HG02981 (cell line): ENCODE results near the gene SLC5A10.

Source experiments
- ATAC-seq: cut with Tn5 transposase; IDR thresholded peaks from one replicate; pipeline ENCODE4 v1.9.1; 2021; ENCODE audit warnings: mild to moderate bottlenecking, moderate library complexity; ENCODE audit not compliant: unreplicated experiment

SLC5A10 gene

DNA sequence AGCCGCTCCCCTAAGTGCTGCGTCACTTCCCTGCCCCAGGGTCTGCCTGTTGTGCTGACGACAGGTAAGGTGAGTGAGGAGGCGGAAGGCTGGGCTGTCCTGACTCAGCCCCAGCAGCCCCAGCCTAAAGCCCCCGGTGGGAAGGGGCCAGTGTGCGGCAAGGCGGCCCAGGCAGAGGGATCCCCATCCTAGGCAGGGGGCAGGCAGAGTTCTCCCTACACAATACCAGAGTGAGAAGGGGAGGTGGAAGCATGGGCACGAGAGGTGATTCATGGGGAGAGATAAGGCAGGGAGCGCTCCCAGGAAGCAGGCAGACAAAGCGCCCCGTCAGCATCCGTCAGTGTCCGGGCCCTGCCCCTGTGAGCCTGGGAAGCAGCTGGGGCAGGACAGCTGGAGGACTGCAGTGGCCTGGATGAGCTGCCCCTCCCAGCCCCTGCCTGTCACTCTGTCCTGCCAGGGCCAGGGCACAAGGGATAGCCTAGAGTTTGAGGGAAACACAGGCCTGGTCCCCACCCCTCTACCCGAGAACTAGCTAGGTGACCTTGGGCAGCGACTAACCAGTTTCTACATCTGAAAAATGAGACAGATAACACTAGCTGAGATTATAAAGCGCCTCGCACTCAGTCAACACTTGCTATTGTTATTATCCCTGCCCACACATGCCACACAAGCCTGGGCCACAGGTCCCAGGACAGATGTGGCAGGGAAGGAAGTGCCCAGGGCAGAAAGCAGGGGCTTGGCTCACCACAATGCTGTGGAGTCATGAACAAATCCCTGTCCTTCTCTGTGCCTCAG, 48.8 kb downstream of the SLC5A10 start:
- ATAC-seq, result no peak

DNA sequence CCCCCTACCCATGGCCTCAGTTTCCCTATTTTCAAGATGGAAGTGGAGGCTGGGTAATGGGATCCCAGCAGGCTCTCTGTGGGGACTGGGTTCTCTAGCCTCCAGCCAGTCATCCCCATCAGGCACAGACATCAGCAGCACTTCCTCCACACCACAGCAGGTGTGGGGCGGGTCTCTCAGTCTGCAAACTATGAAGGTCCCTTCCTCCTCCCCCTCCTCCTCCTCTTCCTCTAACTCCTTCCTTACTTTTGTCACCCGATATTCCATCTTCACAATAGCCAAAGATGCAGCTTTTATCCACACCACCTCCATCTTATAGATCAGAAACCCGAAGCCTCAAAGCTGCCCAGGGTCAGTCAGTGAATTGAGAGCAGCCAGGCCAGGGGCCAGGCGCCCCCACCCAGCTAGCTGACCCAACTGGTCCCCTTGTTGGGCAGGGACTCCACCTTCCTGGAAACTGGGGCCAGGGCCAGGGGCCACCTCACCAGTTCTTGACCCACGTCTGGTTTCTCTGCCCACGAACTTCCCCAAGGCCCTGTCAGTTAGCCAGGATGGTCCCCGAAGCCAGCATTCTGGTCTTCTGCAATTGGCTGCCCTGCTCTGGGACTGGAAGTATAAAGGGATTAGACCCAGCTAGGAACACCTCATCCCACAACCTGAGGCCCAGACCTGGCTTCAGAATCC, 50.1 kb downstream of the SLC5A10 start:
- ATAC-seq, result no peak

DNA sequence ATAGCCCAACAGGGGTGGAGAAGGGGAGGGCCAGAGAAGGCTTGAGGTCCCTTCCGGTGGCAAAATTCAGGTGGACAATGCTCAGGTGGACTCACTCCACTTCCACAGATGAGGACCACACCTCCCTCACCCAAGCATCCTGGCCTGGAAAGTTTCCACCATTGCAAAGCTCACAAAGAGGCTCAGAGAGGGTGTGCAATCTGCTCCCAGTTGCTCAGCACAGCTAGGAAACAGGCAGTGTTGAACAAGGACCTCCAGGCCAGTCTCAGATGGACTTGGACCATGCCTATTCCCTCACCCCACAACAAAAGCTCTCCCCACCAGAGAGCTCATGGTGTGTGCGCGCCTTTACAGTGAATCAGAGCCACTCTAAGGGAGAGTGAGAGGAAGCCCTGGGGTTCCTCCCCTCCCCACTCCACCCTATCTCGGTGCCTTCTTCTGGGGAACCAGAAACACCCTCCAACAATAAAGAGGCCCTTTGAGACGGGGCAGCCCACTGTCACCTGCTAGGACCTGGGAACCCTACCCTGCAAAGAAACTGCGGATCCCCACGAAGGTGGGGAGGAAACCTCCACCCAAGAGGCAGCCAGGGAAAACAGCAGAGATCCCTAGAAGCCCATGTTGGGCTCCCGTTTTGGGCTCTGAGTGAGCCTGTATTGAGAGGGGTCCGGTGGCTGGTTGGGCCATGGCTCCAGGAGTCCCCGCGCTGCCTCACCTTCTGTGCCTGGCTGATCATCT, 51.0 kb downstream of the SLC5A10 start:
- ATAC-seq, result no peak

DNA sequence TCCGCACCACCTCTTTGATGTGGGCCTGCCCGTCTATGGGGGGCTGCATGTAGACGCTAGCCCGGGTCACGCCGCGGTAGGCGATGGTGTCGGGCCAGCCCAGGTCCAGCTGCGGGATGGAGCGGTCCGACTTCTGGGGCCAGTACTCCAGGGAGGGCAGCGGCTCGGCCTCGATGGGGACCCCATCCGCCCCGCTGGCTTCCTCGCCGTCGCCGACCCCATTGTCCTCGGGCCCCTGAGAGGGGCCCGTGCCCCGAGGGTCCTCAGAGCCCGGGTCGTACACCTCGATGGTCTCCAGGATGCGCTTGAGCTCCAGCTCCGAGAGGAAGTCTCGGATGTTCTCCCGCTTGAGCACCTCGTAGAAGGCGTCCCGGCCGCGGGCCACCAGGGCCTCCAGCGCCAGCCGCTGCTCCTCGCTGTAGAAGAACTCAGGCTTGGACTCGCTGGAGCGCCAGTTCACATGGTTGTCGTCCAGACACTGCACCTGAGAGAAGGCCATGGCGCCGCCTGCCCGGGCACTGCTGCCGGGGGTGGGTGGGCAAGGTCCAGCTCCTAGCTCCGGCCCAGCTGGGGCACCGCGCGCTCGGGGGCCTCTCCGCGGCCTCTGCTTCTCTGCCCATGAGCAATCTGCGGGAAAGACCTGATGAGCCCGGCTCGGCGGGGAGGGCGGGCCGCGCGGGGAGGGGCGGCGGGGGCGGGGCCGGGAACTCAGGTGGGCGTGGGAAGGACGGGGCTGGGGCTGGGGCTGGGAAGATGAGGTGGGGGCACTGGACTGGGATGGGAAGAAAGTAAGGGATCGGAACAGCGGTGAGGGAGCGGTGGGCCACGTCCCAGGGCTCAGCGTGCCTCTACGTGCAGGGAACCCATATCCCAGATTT, 51.8 kb downstream of the SLC5A10 start:
- no peak for ATAC-seq

DNA sequence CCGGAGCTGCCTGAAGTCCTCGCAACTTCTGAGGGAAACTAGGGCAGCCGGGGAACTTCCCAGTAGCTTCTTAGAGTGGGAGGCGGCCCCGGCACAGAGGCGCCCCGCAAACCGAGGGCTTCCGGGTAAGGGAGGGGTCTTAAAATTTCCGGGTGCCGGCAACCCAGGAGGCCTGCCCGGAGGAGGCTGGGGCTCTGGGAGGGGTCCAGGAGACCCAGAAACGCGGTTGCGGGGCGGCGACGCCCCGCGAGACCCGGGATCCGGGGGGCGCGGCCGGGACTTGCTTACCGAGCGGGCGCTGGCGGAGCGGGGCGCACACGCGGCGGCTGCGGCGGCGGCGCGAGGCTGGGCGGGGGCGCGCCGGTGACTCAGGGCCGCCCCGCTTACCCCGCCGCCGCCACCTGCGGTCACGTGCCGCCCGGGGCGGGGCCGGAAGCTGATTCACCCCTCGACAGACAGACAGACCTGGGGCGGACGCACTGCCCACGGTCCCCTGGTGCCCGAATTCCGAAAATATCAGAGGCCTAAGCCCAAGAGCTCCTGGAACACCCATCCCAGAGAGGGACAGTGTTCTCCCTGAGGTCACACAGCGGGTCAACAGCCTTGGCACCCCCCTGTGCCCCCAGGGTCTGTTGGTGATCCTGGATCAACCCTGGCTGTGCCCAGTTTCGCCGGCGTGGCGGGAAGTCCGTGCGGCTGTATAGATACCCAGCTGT, 52.6 kb downstream of the SLC5A10 start, which contains the start of gene FAM83G:
TSS of gene FAM83G (minus strand) at position 344 of the 716 bp plus-strand sequence. CDS start 723 bp downstream, outside the sequence.
- peak; percentile 79 for ATAC-seq

DNA sequence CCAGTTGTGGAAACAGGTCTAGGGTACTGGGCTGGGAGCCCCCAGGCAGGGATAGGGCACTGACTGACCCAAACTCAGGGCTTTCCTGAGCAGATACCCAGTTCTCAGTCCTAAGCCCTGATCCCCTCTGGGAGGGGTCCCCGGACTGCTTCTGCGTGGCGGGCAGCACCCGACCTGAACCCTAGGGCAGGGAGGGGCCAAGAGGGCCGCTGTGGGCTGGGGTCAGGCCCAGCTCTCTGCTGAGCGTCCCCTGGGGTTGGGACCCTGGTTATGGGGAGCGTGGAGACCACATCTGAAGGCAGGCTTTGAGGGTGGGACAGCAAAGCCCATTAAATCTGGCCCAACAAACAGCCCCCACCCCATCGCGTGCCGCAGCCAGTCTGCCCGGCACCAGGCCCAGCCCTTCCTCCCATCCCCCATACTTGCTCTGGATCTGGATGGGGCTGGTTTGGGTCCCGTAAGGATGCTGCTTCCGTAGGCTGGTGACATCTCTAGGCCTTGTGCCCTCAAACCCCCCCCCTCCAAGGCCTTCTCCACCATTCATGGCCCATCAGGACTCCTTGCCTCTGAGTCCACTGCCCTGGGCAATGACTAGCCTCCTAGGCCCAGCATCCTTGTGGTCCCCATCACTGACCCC, 53.3 kb downstream of the SLC5A10 start:
- no peak for ATAC-seq

DNA sequence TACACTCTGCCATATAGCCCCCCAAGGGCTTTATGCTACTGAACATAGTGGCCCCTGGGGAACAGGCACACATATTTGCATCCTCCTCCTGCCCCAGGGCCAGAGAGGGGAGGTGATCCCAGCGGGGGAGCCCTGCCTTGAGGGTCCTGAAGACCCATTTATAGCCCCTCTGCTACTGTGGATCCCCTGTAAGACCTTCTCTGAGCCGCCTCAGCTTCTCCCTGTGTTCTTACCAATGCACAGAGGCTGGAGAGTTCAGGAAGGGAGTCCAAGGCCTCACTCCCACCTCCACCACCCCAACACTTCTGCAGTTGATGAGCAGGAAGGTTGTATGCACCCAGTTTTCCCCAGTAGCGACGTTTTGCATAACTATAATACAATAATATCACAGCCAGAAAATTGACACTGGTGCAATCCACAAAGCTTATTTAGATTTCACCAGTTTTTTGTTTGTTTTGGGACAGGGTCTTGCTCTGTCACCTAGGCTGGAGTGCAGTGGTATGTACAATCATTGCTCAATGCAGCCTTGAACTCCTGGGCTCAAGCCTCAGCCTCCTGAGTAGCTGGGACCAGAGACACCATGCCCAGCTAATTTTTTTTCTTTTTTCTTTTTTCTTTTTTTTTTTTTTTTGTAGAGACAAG, 53.9 kb downstream of the SLC5A10 start:
- no peak for ATAC-seq

DNA sequence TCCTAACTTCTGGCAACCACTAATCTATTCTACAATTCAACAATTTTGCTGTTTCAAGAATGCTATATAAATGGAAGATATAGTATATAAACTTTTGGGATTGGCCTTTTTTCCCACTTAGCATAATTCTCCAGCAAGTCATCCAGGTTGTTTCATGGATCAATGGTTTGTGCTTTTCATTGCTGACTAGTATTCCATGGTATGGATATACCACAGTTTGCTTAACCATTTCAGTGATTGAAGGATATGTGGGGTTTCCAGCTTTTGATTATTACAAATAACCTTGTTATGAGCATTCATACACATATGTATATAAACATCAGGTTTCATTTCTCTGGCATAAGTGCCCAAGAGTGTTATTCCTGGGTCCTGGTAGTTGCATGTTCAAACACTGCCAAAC, 54.7 kb downstream of the SLC5A10 start:
- no peak for ATAC-seq

DNA sequence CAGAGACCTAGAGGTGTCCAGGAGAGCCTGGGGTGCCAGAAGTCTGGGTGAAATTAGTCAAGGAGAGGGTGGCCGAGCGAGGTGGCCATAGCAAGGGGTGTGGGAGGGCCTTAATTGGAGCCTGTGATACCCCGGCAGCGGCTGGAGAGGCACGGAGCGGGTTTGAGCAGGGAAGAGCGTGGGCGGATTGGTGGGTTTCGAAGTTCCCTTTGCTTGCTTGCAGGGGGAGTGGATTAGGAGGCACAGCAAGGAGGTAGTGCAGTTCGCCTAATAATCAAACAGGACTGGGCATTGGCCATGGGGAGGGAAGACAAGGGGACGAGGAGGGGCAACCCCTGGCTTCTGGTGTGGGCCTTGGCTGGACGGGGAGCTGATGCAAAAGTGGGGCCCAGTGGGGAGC, 58.0 kb downstream of the SLC5A10 start:
- ATAC-seq, result no peak

DNA sequence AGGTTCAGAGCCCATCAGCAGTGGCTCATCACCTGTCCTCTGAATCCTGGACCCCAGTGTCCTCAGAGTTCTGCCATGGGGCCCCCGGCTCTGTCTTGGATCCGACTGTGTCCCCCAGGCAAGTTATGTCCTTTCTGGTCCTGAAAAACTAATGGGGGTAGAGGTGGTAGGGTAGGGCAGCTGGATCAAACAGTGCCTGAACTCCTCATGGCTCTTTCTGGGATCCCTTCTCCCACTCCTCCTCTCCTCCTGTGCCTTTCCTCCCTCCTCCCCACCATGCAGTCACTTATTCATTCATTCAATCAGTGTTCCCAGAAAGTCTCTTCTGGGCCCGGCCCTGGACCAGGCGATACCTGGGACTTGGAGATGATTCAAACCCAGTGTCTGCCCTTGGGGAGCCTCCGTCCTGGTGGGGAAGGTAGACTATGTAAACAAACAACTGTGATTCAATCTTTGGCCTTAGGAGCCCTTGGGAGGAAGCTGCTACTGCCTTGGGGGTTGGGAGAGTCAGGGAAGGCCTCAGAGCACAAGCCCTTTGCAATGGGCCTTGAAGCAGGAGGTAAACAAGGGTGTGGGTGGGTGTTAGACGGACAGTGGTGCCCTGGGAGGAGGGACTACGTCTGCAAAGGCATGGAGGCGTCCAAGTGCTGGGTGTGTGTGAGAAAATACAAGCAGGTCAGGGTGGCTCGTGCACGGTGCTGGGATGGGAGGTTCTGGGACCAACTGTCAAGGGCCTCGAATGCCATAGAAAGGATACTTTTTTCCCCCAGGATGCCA, 59.0 kb downstream of the SLC5A10 start:
- no peak for ATAC-seq

DNA sequence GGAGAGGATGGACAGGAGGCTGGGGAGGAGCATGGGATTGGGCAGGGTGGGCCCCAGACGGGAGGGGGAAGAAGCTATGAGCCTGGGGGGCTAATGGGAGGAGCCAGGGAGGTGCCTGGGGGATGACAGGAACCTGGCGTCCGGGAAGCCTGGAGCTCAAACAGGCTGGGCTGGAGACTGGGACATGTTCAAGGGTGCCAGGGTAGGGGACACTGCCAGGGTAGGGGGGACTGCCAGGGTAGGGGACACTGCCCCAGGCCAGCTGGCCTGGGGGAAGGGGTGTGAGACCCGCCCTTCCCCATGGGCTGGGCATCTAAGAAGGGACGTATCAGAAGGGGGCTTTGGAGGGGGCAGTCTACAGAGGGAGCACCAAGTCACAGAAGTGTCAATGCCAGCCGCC, 59.6 kb downstream of the SLC5A10 start:
- ATAC-seq, result no peak

DNA sequence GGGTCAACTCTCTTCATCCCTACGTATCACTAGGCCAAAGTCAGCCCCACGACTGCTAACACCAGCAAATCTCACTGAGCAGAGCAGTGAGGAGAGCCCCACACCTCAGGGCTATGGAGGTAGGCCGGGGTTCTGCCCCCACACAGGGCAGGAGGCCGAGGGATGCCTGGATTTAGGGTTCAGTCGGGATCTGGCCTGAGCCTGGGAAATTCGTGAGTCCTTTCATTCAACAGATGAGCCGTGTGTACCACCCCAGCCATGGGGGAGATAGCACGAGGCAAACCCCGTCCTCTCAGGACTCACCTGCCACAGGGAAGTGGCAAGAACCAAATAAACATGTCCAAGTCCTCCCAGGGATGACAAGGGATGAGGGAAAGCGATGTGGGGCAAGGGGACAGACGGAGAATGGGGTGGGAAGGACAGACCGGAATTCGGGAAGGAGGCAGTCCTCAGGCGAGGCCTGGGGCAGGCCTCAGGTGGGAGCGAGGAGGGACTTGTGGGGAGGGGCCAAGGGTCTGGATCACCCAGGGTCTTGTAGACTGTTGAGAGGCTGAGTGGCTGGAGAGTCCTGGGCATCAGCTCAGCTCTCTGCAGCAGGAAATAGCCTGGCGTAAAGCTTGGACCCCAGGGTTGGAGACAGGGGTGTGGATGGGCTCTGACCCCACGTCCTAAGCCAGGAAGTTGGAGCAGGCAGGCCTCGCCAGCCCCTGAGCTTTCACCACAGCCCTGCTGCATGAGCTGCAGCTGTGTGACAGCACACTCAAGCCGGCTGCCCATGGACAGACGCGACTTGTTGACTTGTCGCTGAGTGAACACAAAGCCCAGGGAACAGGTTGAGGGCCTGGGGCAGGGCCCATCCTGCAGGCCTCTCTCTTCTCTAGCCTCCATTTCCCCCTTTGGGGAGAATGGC, 60.5 kb downstream of the SLC5A10 start:
- no peak for ATAC-seq

DNA sequence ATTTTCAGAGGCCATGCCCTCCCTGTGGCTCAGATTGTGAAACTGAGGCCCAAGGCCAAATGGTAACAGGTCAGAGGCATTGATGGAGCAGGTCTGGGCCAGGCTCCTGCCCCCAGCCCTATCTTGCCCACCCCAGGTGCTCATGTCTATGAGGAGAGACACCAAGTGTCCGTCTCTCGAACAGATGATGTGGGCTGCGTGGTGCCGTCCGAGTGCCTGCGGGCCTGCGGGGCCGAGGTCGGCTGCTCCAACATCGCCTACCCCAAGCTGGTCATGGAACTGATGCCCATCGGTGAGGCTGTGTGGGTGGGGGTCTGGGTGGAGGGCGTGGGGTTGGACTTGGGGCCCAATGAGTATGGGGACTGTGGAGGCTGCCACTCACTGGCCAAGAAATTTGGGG, 61.3 kb downstream of the SLC5A10 start:
- ATAC-seq, result no peak

DNA sequence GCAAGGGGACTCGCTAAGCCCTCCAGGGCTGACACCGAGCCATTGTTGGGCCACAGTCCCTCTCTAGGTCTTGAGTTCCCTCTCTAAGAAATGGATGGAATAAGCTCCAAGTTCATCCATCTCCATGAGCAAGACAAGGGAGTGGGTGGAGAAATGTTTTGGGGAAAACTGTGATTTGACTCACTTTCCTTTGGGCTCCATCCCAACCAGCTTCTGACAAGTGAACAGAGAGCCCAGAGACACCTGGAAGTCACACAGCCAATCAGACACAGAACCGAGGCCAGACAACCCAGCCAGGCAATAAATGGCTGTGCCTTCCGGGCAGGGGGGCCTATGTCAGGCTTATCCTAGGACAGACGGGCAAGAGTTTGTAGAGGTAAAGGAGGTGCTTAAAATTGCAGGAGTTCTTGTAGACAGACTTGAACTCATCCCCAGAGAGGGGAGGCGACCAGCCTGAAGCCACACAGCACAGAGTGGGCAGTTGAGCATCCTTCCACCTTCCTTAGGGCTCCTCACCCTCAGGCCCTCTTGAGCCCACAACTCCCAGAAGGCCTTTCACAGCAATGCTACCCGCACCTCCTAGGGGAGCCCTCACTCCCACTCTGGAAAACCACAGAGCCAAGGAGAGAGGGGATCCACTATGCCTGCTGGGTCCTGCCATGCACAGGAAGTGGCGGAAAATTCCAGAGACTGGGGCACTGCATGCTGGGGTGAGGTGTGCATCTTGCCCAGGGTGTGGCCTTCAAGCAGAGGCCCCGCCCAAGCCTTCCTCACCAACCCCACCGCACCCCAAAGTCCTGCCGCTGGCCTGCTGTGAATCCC, 62.1 kb downstream of the SLC5A10 start:
- ATAC-seq, result no peak

DNA sequence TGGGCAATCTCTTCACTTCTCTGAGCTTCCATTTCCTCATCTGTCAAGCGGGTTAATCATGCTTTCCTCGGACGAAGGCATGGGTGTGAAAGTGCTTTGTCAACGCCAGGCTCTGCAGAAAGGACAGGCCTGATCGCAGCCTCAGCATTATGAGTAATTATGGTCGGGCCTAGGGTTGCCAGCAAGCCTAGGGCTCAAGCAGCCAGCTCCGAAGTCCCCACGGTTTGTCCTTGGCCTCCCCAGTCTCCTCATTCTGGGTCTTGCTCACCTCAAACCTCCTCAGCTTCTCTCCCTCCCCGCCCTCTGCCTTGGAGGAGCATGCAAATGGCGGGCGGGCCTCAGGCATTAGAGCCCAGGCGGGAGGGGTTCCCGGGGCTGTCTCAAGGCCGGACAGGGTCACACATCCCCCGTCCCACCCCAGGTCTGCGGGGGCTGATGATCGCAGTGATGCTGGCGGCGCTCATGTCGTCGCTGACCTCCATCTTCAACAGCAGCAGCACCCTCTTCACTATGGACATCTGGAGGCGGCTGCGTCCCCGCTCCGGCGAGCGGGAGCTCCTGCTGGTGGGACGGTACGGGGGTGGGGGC, 62.8 kb downstream of the SLC5A10 start:
- no peak for ATAC-seq

DNA sequence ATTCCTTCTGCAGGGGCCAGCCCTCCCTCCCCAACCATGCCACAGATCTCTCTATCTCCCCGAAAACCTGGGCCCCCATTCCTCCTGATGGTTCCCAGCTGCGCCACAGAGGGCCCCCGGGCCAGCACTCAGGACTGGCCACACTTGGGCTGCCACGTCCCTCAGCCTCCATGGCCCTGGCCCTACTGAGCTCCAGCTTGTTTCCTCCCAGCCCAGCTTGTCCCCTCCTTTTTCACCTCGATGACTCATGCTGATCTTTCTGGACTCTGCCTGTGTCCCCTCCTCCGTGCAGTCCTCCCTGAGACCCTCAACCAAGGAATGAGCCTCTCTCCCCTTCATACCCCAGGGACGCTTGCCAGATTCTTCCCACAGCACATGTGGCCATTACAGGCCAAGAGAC, 63.5 kb downstream of the SLC5A10 start:
- no peak for ATAC-seq
